Neuronal stem cell (in vitro differentiated cells): ENCODE data around the gene PPM1M.
"Not testable (repeated sequence)": the region's sequence is repeated elsewhere in the genome, so short reads cannot be mapped to it uniquely, and the experiment has no call there.

Source experiments
- DNase-seq: peaks from one replicate; pipeline ENCODE4 v3.0.0-alpha.2; 2013; ENCODE audit warnings: low spot score
- H2AFZ ChIP-seq: one replicate; pipeline ENCODE4 v1.6.1; 2013; ENCODE audit warnings: mild to moderate bottlenecking, low read length, inconsistent platforms
- H2AK5ac ChIP-seq: 2 replicates; pipeline ENCODE4 v1.6.1; 2013; ENCODE audit warnings: low read depth, mild to moderate bottlenecking, inconsistent platforms, low read length, moderate library complexity, mixed read lengths
- H2BK120ac ChIP-seq: 2 replicates; pipeline ENCODE4 v1.6.1; 2013; ENCODE audit warnings: low read depth, mild to moderate bottlenecking, inconsistent platforms, low read length, moderate library complexity, mixed read lengths
- H2BK12ac ChIP-seq: one replicate; pipeline ENCODE4 v1.6.1; 2013; ENCODE audit warnings: low read length, inconsistent platforms
- H2BK15ac ChIP-seq: 2 replicates; pipeline ENCODE4 v1.6.1; 2013; ENCODE audit warnings: mild to moderate bottlenecking, low read length, inconsistent platforms, mixed read lengths
- H2BK5ac ChIP-seq: one replicate; pipeline ENCODE4 v1.6.1; 2013; ENCODE audit warnings: inconsistent platforms, mild to moderate bottlenecking, low read length, moderate library complexity
- H3K14ac ChIP-seq: one replicate; pipeline ENCODE4 v1.6.1; 2013; ENCODE audit warnings: low read length, inconsistent platforms
- H3K18ac ChIP-seq: 2 replicates; pipeline ENCODE4 v1.6.1; 2013; ENCODE audit warnings: low read length, inconsistent platforms
- H3K23ac ChIP-seq: 2 replicates; pipeline ENCODE4 v1.6.1; 2013; ENCODE audit warnings: low read depth, mild to moderate bottlenecking, mixed read lengths, low read length, inconsistent platforms; ENCODE audit not compliant: poor library complexity
- H3K27ac ChIP-seq: replicated peaks from 3 replicates; pipeline ENCODE4 v1.5.1; 2013; ENCODE audit warnings: low read length, inconsistent platforms
- H3K27me3 ChIP-seq, 3 experiments: 2 replicates each; pipeline ENCODE4 v1.6.1; 2013; ENCODE audit warnings: low read length in 3 of 3, mild to moderate bottlenecking in 2 of 3, inconsistent platforms in 1 of 3, low read depth in 1 of 3, mixed read lengths in 1 of 3, moderate library complexity in 1 of 3; ENCODE audit not compliant: control insufficient read depth in 3 of 3, insufficient read depth in 3 of 3
- H3K36me3 ChIP-seq, 2 donors: replicated peaks in 1 of 2; 2 replicates each; pipeline ENCODE4 v1.6.1; 2013; ENCODE audit warnings: low read length in 2 of 2; ENCODE audit not compliant: control insufficient read depth in 2 of 2, insufficient read depth in 2 of 2
- H3K4ac ChIP-seq: 2 replicates; pipeline ENCODE4 v1.6.1; 2013; ENCODE audit warnings: inconsistent platforms, mild to moderate bottlenecking, low read length, moderate library complexity
- H3K4me1 ChIP-seq, 2 donors: 1 replicate in 1 of 2; 2 replicates in 1 of 2; pipeline ENCODE4 v1.6.1; 2013; ENCODE audit warnings: low read length in 2 of 2, low read depth in 1 of 2; ENCODE audit not compliant: control insufficient read depth in 2 of 2, insufficient read depth in 1 of 2
- H3K4me2 ChIP-seq: one replicate; pipeline ENCODE4 v1.6.1; 2013; ENCODE audit warnings: mild to moderate bottlenecking, low read length, inconsistent platforms; ENCODE audit not compliant: insufficient read depth, poor library complexity, severe bottlenecking
- H3K4me3 ChIP-seq, 2 donors: 2 replicates each; pipeline ENCODE4 v1.5.1; 2013; ENCODE audit warnings: low read length in 2 of 2, mild to moderate bottlenecking in 2 of 2, inconsistent platforms in 1 of 2, moderate library complexity in 1 of 2
- H3K79me1 ChIP-seq: one replicate; pipeline ENCODE4 v1.6.1; 2013; ENCODE audit warnings: low read depth, mild to moderate bottlenecking, inconsistent platforms, low read length, moderate library complexity
- H3K9ac ChIP-seq: one replicate; pipeline ENCODE4 v1.6.1; 2013; ENCODE audit warnings: mild to moderate bottlenecking, low read depth, low read length, inconsistent platforms; ENCODE audit not compliant: poor library complexity
- H3K9me3 ChIP-seq, 2 donors: replicated peaks in 1 of 2; 2 replicates each; pipeline versions ENCODE3 to v1.6.1; 2013; ENCODE audit warnings: low read length in 2 of 2, mild to moderate bottlenecking in 2 of 2, inconsistent platforms in 1 of 2, low read depth in 1 of 2, mixed read lengths in 1 of 2, moderate library complexity in 1 of 2; ENCODE audit not compliant: control insufficient read depth in 2 of 2, insufficient read depth in 1 of 2
- H4K8ac ChIP-seq: one replicate; pipeline ENCODE4 v1.6.1; 2013; ENCODE audit warnings: low read depth, mild to moderate bottlenecking, inconsistent platforms, low read length, moderate library complexity
- H4K91ac ChIP-seq: one replicate; pipeline ENCODE4 v1.6.1; 2013; ENCODE audit warnings: low read length, low read depth, mild to moderate bottlenecking, inconsistent platforms; ENCODE audit not compliant: poor library complexity
- WGBS, 2 donors: extraction: QIAGEN DNeasy Blood & Tissue Kit; methylation state at CpG; one replicate each; pipeline ENCODE4 v1.1.7; 2013; ENCODE audit warnings: missing lambda C conversion rate in 2 of 2, mixed read lengths in 1 of 2; ENCODE audit not compliant: insufficient read length in 2 of 2, insufficient replicate concordance in 1 of 2; ENCODE audit errors: extremely low coverage in 2 of 2; 5-methylcytosine and 5-hydroxymethylcytosine counted together

PPM1M gene

DNA sequence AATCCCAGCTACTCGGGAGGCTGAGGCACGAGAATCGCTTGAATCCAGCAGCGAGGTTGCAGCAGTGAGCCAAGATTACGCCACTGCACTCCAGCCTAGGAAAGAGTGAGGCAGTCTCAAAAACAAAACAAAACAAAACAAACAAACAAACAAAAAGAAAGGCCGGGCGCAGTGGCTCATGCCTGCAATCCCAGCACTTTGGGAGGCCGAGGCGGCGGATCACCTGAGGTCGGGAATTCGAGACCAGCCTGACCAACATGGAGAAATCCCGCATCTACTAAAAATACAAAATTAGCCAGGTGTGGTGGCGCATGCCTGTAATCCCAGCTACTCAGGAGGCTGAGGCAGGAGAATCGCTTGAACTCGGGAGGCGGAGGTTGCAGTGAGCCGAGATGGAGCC, 29.2 kb downstream of the PPM1M start:
- not testable (repeated sequence) for H3K27ac ChIP-seq, H3K18ac ChIP-seq, H2BK120ac ChIP-seq, H2BK5ac ChIP-seq, H3K14ac ChIP-seq, H3K4me3 ChIP-seq, H2AFZ ChIP-seq, DNase-seq, H4K8ac ChIP-seq, H2BK15ac ChIP-seq, H3K79me1 ChIP-seq, H3K4ac ChIP-seq, H4K91ac ChIP-seq, H3K9ac ChIP-seq, H2BK12ac ChIP-seq, H3K4me2 ChIP-seq, H3K9me3 ChIP-seq, H2AK5ac ChIP-seq, H3K23ac ChIP-seq, H3K27me3 ChIP-seq
- no CpG with 5 or more reads among the region's 18 CpGs for WGBS, 2 donors
- H3K4me1 ChIP-seq, result peaks cover 9 to 23% of the 10 kb centered on the region in 2 donors
- peaks cover 11 to 74% of the 10 kb centered on the region in 2 donors for H3K36me3 ChIP-seq

DNA sequence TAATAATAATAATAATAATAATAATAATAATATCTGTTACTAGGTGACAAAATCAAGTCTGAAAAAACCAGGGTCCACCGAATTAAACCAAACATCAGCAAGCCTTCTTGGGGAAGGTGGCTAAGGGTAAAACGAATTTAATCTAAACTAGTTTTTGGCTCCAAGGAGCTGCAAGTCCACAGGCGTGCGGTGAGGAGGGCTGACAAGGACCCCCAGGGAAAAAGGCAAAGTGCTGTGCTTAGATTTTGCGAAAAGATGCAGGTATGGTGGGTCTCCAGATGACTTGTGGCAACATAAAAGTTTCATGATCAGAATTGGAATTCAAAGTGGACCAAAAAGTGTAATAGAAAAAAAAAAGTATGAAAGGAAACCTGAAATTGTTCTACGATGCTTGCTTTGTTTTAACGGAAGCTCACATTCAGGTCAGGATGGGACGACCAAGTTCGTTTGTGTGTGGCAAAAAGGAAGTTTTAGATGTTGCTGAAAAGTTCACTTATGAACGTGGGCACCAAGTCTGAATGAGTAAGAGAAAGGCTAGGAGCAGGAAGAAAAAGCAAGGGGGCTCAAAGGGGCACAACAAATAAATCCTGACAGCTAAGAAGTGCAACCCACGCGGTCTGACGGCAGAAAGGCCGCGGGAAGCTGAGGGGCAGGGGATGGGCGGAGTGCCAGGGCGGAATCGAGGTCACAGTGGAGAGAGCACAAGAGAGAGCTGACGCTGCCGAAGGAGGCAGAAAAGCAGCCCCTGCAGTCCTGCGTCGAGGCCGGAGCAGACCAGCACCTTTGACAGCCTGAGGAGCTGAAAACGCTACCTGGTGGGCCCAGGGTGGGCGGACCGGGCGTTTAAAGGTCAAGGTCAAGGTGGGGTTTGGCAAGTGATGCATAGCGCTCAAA, 31.8 kb downstream of the PPM1M start:
- Histone ChIP-seq H3K14ac (no peak overlapping the region), H3K27ac (no peak overlapping the region), H3K79me1 (peaks cover 7% of the 10 kb centered on the region), H3K4me3 (peak overlapping the region; percentile 84 to 90), H2BK120ac (no peak overlapping the region), H3K36me3 (peaks cover 6 to 59% of the 10 kb centered on the region in 2 donors), H2BK15ac (no peak overlapping the region), H3K4me1 (peaks cover 9 to 31% of the 10 kb centered on the region in 2 donors), H3K9ac (peak overlapping the region; percentile 97), H3K27me3 (no peaks in the 10 kb centered on the region), H4K8ac (peak overlapping the region; percentile 32), H2BK12ac (no peak overlapping the region), H2BK5ac (peak overlapping the region; percentile 93), H3K9me3 (no peaks in the 10 kb centered on the region), H3K4me2 (peak overlapping the region; percentile 75), H3K18ac (peak overlapping the region; percentile 53), H3K4ac (no peak overlapping the region), H2AFZ (no peak overlapping the region), H4K91ac (no peak overlapping the region), H3K23ac (peak overlapping the region; percentile 98), H2AK5ac (peak overlapping the region; percentile 81)
- no peak for DNase-seq
- WGBS, 2 donors, result no CpG with 5 or more reads among the region's 28 CpGs

DNA sequence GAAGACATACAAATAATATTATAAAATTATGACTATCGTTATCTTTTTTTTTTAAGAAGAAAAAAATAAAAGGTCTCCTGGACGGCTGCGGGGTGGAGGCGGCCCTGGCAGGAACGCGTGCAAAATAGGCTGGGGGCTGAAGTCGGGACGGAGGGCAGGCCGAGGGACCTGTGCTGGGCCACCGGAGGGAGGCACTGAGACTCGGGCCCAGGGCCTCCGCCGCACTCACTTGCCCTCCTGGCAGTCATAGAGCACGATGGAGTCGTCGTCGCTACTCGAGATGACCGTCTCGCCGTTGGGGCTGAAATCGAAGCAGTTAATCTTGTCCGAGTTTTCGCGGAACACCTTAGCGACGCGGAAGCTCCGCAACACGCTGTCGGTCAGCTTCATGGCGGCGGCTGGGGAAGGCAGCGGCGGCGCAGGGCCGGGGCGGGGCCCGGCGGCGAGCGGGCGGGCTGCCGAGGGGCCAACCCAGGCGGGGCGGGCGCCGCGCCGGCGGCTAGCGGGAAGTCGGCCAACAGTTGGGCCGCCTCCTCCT, 32.5 kb downstream of the PPM1M start:
- Histone ChIP-seq H3K36me3 (peaks cover 2 to 52% of the 10 kb centered on the region in 2 donors), H3K4ac (peak overlapping the region; percentile 95), H3K14ac (peak overlapping the region; percentile 89), H3K4me3 (peak overlapping the region; percentile 84 to 90), H2AFZ (peak overlapping the region; percentile 85), H3K27ac (peak overlapping the region; percentile 92), H2AK5ac (peak overlapping the region; percentile 81), H3K4me2 (peak overlapping the region; percentile 75), H3K23ac (peak overlapping the region; percentile 99), H2BK12ac (no peak overlapping the region), H3K27me3 (no peaks in the 10 kb centered on the region), H2BK15ac (peak overlapping the region; percentile 89), H4K91ac (no peak overlapping the region), H3K9me3 (no peaks in the 10 kb centered on the region), H2BK5ac (peak overlapping the region; percentile 93), H3K79me1 (peaks cover 5% of the 10 kb centered on the region), H3K4me1 (peaks cover 9 to 31% of the 10 kb centered on the region in 2 donors), H2BK120ac (no peak overlapping the region), H4K8ac (peak overlapping the region; percentile 65), H3K18ac (peak overlapping the region; percentile 100), H3K9ac (peak overlapping the region; percentile 98)
- no peak for DNase-seq
- WGBS, 2 donors, result no CpG with 5 or more reads among the region's 54 CpGs

DNA sequence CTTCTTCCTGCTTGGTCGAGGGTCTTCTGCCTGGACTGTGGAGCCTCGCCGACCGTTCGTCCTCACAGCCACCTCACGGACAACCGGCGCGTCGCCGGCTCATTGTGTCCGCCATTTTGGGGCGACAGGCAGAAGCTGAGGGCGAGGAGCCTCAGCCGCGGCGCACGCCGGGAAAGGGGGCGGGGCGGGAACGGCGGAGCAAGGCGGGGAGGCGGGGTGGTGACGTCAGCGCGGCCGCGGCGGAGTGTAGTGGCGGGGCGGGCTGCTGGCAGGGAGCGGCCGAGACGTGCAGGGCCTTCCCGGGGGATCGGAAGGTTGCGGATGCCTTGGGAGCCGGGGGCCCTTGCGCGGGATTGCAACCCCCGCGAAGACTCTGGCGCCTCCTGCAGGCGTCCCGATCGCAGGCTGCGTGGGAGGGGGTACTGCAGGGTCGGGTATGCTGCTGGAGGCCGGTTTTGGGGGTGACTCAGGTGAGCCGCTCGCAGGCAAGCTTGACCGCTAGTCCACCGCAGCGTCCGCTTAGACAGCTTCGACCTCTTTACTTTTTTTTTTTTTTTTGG, 33.0 kb downstream of the PPM1M start, which contains the start of gene WDR82:
Gene WDR82, minus strand, starts transcription at position 140 of the 560 bp plus-strand sequence. CDS start 288 bp downstream, outside the sequence.
- peak within 1 kb of the TSS; percentile 56 for H4K91ac ChIP-seq
- H3K27me3 ChIP-seq, result no peaks in the 10 kb centered on the region
- peak within 1 kb of the TSS; percentile 93 for H2AK5ac ChIP-seq
- H3K9ac ChIP-seq, result peak within 1 kb of the TSS; percentile 98
- H2AFZ ChIP-seq, result peak within 1 kb of the TSS; percentile 85
- peaks cover 9 to 34% of the 10 kb centered on the region in 2 donors for H3K4me1 ChIP-seq
- H2BK5ac ChIP-seq, result peak within 1 kb of the TSS; percentile 93
- H3K27ac ChIP-seq, result peak within 1 kb of the TSS; percentile 92
- H3K36me3 ChIP-seq, result peaks cover 2 to 46% of the 10 kb centered on the region in 2 donors
- peak within 1 kb of the TSS; percentile 99 for H3K23ac ChIP-seq
- peak within 1 kb of the TSS; percentile 95 for H2BK120ac ChIP-seq
- H3K9me3 ChIP-seq, result no peaks in the 10 kb centered on the region
- peak within 1 kb of the TSS; percentile 90 to 91 for H3K4me3 ChIP-seq
- H3K4ac ChIP-seq, result peak within 1 kb of the TSS; percentile 95
- H3K4me2 ChIP-seq, result peak within 1 kb of the TSS; percentile 75
- WGBS, 2 donors, result no CpG with 5 or more reads among the region's 58 CpGs
- H4K8ac ChIP-seq, result peak within 1 kb of the TSS; percentile 65
- DNase-seq, result peak; percentile 92
- H3K18ac ChIP-seq, result peak within 1 kb of the TSS; percentile 100
- H2BK12ac ChIP-seq, result no peak within 1 kb of the TSS
- peaks cover 5% of the 10 kb centered on the region for H3K79me1 ChIP-seq
- peak within 1 kb of the TSS; percentile 89 for H3K14ac ChIP-seq
- peak within 1 kb of the TSS; percentile 89 for H2BK15ac ChIP-seq
